WTC11 (cell line): Measurements from ENCODE around the gene REN. TPM values are rescaled to one million over a fixed set of nuclear protein-coding genes. Genes with fewer than 3 reads are reported as not detected.
A peak's percentile ranks its signal among the peaks of the same experiment; 100 is the strongest.

Source experiments
- ATAC-seq: fragments of 200-7000 bp; cut with Tn5 transposase; 2 replicates; pipeline ENCODE4 v1.10.0; 2021; ENCODE audit warnings: mild to moderate bottlenecking, moderate library complexity
- CTCF ChIA-PET: fragments of 300-600 bp; sonication (Branson Sonifier 250); formaldehyde crosslinking; loops from one replicate; lab custom pipeline; 2021; ENCODE audit warnings: antibody characterized with exemption; lab: Charles Lee
- POLR2A ChIA-PET: fragments of 350-600 bp; sonication (Branson Sonifier 250); formaldehyde crosslinking; loops from one replicate; lab custom pipeline; 2021; ENCODE audit warnings: antibody characterized with exemption; lab: Charles Lee
- DNase-seq: peaks from one replicate; pipeline ENCODE4 v3.0.0; 2021; ENCODE audit warnings: low spot score
- H3K27ac Mint-ChIP-seq: 2 replicates; pipeline ENCODE4 v1.8.0; 2021; ENCODE audit warnings: mixed read lengths
- H3K27me3 Mint-ChIP-seq: 2 replicates; pipeline ENCODE4 v1.8.0; 2021; ENCODE audit warnings: low read depth, mild to moderate bottlenecking, moderate library complexity, mixed read lengths
- H3K36me3 Mint-ChIP-seq: 2 replicates; pipeline ENCODE4 v1.8.0; 2021; ENCODE audit warnings: mixed read lengths
- H3K4me1 Mint-ChIP-seq: 2 replicates; pipeline ENCODE4 v1.8.0; 2022; ENCODE audit warnings: mixed read lengths
- H3K4me3 Mint-ChIP-seq: 2 replicates; pipeline ENCODE4 v1.8.0; 2021; ENCODE audit warnings: mild to moderate bottlenecking, moderate library complexity, mixed read lengths
- H3K9me3 Mint-ChIP-seq: 2 replicates; pipeline ENCODE4 v1.8.0; 2021; ENCODE audit warnings: mixed read lengths
- CREM ChIP-seq: sonication (generic); formaldehyde crosslinking; IDR thresholded peaks from 2 replicates; pipeline ENCODE4 v1.8.1; 2022; ENCODE audit warnings: mild to moderate bottlenecking, missing genetic modification reagents, moderate library complexity
- ELF4 ChIP-seq: sonication (generic); formaldehyde crosslinking; IDR thresholded peaks from 2 replicates; pipeline ENCODE4 v1.8.1; 2022; ENCODE audit warnings: low read depth, mild to moderate bottlenecking, moderate library complexity, missing genetic modification reagents
- ETV6 ChIP-seq: sonication (generic); formaldehyde crosslinking; IDR thresholded peaks from 2 replicates; pipeline ENCODE4 v1.8.1; 2022; ENCODE audit warnings: mild to moderate bottlenecking, missing genetic modification reagents
- GABPB1 ChIP-seq: sonication (generic); formaldehyde crosslinking; IDR thresholded peaks from 2 replicates; pipeline ENCODE4 v1.8.1; 2023; ENCODE audit warnings: mild to moderate bottlenecking, missing genetic modification reagents
- HMGA2 ChIP-seq: fragments of 250-450 bp; sonication (Bioruptor Pico); IDR thresholded peaks from 2 replicates; pipeline ENCODE4 v1.4.0; 2021; ENCODE audit warnings: mild to moderate bottlenecking, moderate library complexity
- KAT7 ChIP-seq: sonication (generic); formaldehyde crosslinking; IDR thresholded peaks from 2 replicates; pipeline ENCODE4 v1.8.1; 2023; ENCODE audit warnings: missing genetic modification reagents, mild to moderate bottlenecking, borderline replicate concordance
- NFYB ChIP-seq: sonication (generic); formaldehyde crosslinking; conservative IDR thresholded peaks from 2 replicates; pipeline ENCODE4 v1.8.0; 2022; ENCODE audit warnings: low read depth, missing genetic modification reagents
- TCF7 ChIP-seq: sonication (generic); formaldehyde crosslinking; IDR thresholded peaks from 2 replicates; pipeline ENCODE4 v1.8.0; 2022; ENCODE audit warnings: mild to moderate bottlenecking, low read depth, missing genetic modification reagents, moderate library complexity
- TEAD4 ChIP-seq: sonication (generic); formaldehyde crosslinking; IDR thresholded peaks from 2 replicates; pipeline ENCODE4 v1.8.0; 2022; ENCODE audit warnings: mild to moderate bottlenecking, missing genetic modification reagents
- ZNF317 ChIP-seq: sonication (generic); formaldehyde crosslinking; IDR thresholded peaks from 2 replicates; pipeline ENCODE4 v1.8.1; 2023; ENCODE audit warnings: low read depth, mild to moderate bottlenecking, moderate library complexity, missing genetic modification reagents, borderline replicate concordance
- ZNF423 ChIP-seq: fragments of 250-450 bp; sonication (Bioruptor Pico); IDR thresholded peaks from 2 replicates; pipeline ENCODE4 v2.1.2; 2022; ENCODE audit warnings: mild to moderate bottlenecking, moderate library complexity
- total RNA-seq: library from RNA; stranded (reverse); gene quantifications from 3 replicates; pipeline ENCODE4 v1.2.3, GENCODE V29; 2021
- TF ChIP-seq, protein P1 (sequence below): sonication (generic); formaldehyde crosslinking; IDR thresholded peaks from 2 replicates; pipeline ENCODE4 v1.8.1; 2023; ENCODE audit warnings: mild to moderate bottlenecking, missing genetic modification reagents, borderline replicate concordance
- TF ChIP-seq, protein P2 (sequence below): fragments of 200-600 bp; IDR thresholded peaks from 2 replicates; pipeline ENCODE4 v1.8.0; 2022; ENCODE audit warnings: antibody characterized with exemption
- TF ChIP-seq, protein P3 (sequence below): sonication (generic); formaldehyde crosslinking; conservative IDR thresholded peaks from 2 replicates; pipeline ENCODE4 v1.8.1; 2022; ENCODE audit warnings: mild to moderate bottlenecking, missing genetic modification reagents
- TF ChIP-seq, protein P4 (sequence below): sonication (generic); formaldehyde crosslinking; IDR thresholded peaks from 2 replicates; pipeline ENCODE4 v1.8.1; 2023; ENCODE audit warnings: mild to moderate bottlenecking, missing genetic modification reagents, moderate library complexity
- TF ChIP-seq, protein P5 (sequence below): sonication (generic); formaldehyde crosslinking; IDR thresholded peaks from 2 replicates; pipeline ENCODE4 v1.8.1; 2022; ENCODE audit warnings: missing genetic modification reagents, borderline replicate concordance
- TF ChIP-seq, protein P6 (sequence below): sonication (generic); formaldehyde crosslinking; IDR thresholded peaks from 2 replicates; pipeline ENCODE4 v1.8.1; 2023; ENCODE audit warnings: mild to moderate bottlenecking, missing genetic modification reagents, moderate library complexity
- TF ChIP-seq, protein P7 (sequence below): fragments of 250-450 bp; sonication (Bioruptor Pico); IDR thresholded peaks from 2 replicates; pipeline ENCODE4 v1.9.0; 2021; ENCODE audit warnings: mild to moderate bottlenecking

The REN gene
- total RNA-seq, 1 experiment from 2014 or later: not detected

DNA sequence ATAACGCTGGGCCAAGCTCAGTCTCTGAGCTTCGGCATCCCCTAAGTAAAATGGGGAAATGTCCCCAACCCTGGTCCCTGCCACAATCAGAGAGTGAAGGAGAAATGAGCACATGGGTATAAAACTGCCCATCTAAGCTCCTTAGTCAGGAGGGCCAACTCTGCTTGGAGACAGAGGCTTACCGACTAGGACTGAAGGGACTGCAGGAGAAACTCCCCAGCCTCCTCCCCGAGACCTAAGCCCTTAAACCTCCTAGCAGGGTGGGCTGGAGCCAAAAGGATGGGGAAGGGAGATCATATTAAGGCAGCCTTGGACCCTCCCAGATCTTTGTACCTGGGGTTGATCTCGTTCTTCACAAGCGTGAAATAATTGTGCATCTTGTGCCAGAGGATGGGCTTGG lies 19.8 kb downstream of the REN start:
- ChIA-PET POLR2A (interaction anchor here (0.5 kb wide), 1 partner anchor 322 kb away, joined by 3 read pairs; no protein-coding TSS in a partner anchor), CTCF (interaction anchor here (1.1 kb wide), 1 partner anchor 17 kb away, joined by 3 read pairs; no protein-coding TSS in a partner anchor)
- DNase-seq (no peak), ATAC-seq (no peak)
- no peak overlapping the region for H3K4me3 Mint-ChIP-seq
- no peak for TF ChIP-seq TCF7 (CRISPR knock-in tag)
- no peak for TF ChIP-seq ELF4
- no peak for TF ChIP-seq KAT7 (CRISPR knock-in tag)
- no peak for TF ChIP-seq NFYB (CRISPR knock-in tag)
- H3K9me3 Mint-ChIP-seq: no peaks in the 10 kb centered on the region
- H3K27me3 Mint-ChIP-seq: peaks cover 11% of the 10 kb centered on the region
- H3K36me3 Mint-ChIP-seq: peaks cover 6% of the 10 kb centered on the region; the same call in 1 of the 2 replicates
- peak overlapping the region; percentile 40; the same call in 1 of the 2 replicates for H3K27ac Mint-ChIP-seq
- H3K4me1 Mint-ChIP-seq: peaks cover 48% of the 10 kb centered on the region

DNA sequence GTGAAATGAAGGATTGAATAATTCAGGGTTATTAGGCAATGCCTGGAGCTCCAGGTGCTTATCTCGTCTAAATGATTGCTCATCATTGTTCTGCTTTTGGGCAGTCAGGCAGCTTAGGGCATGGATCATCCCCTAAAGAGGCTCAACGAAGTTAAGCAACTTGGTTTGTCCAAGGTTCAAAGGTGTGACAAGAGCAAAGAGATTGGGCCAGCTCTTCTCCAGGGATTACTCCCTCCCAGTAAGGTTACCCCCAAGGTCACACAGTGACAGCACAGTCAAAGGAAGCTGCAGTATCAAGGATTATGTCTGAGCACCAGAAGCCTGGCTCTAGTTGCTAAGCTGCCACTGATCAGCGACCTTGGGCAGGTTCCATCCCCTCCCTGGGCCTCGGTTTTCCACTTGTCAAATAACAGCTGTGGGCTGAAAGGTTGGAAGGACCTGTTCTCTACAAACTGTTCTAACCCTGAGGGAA lies 21.1 kb downstream of the REN start:
- CTCF ChIA-PET: interaction anchor here (0.6 to 1.6 kb wide), 4 partner anchors 16 to 17 kb away, joined by 3 to 4 read pairs (median 3); no protein-coding TSS in a partner anchor
- POLR2A ChIA-PET: no interaction called here
- Mint-ChIP-seq H3K9me3 (no peaks in the 10 kb centered on the region), H3K27me3 (peaks cover 4% of the 10 kb centered on the region), H3K4me1 (peaks cover 40% of the 10 kb centered on the region), H3K36me3 (peaks cover 6% of the 10 kb centered on the region; the same call in 1 of the 2 replicates), H3K27ac (no peak overlapping the region), H3K4me3 (no peak overlapping the region)
- ATAC-seq: no peak
- TF ChIP-seq HMGA2 (CRISPR knock-in tag) (no peak), CREM (CRISPR knock-in tag) (no peak), GABPB1 (CRISPR knock-in tag) (peak; percentile 39; the same call in 1 of the 2 replicates), ZNF423 (no peak)
- TF ChIP-seq, protein P1, sequence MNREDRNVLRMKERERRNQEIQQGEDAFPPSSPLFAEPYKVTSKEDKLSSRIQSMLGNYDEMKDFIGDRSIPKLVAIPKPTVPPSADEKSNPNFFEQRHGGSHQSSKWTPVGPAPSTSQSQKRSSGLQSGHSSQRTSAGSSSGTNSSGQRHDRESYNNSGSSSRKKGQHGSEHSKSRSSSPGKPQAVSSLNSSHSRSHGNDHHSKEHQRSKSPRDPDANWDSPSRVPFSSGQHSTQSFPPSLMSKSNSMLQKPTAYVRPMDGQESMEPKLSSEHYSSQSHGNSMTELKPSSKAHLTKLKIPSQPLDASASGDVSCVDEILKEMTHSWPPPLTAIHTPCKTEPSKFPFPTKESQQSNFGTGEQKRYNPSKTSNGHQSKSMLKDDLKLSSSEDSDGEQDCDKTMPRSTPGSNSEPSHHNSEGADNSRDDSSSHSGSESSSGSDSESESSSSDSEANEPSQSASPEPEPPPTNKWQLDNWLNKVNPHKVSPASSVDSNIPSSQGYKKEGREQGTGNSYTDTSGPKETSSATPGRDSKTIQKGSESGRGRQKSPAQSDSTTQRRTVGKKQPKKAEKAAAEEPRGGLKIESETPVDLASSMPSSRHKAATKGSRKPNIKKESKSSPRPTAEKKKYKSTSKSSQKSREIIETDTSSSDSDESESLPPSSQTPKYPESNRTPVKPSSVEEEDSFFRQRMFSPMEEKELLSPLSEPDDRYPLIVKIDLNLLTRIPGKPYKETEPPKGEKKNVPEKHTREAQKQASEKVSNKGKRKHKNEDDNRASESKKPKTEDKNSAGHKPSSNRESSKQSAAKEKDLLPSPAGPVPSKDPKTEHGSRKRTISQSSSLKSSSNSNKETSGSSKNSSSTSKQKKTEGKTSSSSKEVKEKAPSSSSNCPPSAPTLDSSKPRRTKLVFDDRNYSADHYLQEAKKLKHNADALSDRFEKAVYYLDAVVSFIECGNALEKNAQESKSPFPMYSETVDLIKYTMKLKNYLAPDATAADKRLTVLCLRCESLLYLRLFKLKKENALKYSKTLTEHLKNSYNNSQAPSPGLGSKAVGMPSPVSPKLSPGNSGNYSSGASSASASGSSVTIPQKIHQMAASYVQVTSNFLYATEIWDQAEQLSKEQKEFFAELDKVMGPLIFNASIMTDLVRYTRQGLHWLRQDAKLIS (CRISPR knock-in tag): no peak
- TF ChIP-seq, protein P2, sequence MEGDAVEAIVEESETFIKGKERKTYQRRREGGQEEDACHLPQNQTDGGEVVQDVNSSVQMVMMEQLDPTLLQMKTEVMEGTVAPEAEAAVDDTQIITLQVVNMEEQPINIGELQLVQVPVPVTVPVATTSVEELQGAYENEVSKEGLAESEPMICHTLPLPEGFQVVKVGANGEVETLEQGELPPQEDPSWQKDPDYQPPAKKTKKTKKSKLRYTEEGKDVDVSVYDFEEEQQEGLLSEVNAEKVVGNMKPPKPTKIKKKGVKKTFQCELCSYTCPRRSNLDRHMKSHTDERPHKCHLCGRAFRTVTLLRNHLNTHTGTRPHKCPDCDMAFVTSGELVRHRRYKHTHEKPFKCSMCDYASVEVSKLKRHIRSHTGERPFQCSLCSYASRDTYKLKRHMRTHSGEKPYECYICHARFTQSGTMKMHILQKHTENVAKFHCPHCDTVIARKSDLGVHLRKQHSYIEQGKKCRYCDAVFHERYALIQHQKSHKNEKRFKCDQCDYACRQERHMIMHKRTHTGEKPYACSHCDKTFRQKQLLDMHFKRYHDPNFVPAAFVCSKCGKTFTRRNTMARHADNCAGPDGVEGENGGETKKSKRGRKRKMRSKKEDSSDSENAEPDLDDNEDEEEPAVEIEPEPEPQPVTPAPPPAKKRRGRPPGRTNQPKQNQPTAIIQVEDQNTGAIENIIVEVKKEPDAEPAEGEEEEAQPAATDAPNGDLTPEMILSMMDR: no peak
- DNase-seq: no peak

DNA sequence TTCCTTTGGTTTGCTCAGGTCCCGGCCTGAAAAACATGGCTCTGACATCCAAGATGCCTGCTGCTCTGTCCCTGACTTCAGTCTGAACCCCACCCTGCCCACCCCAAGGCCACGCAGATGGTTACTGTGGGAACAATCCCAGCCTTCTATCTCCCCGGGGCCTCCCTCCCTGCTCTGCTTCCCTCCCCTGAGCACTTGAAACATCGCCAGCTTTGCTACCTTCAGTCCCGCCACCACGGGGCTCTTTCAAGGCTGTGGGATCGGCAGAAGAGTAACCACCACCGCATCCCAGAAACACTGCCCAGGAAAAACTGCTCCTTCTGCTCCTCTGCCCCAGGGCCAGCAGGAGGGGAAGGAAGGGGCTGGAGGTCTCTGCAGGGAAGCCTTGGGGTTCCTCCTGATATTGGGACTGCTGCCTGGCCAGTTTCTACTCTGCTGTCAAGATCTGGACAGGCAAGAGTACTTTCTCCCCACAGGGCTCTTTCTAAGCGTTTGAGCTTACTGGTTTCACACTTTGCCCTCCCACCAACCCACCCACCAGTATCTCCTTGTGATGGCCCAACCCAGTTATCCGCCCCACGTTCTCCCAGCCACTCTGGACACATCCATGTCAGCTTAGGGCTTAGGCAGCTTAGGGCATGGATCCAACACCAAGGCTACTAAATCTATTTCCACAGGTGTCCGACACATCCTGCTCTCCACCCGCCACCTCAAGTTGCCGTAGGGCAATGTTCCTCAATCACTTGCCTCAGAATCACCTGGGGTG lies 22.7 kb downstream of the REN start:
- DNase-seq (no peak), ATAC-seq (no peak)
- TF ChIP-seq, protein P3, sequence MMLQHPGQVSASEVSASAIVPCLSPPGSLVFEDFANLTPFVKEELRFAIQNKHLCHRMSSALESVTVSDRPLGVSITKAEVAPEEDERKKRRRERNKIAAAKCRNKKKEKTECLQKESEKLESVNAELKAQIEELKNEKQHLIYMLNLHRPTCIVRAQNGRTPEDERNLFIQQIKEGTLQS (CRISPR knock-in tag): no peak
- TF ChIP-seq ETV6 (no peak), TEAD4 (CRISPR knock-in tag) (no peak), ZNF317 (CRISPR knock-in tag) (no peak)
- TF ChIP-seq, protein P4, sequence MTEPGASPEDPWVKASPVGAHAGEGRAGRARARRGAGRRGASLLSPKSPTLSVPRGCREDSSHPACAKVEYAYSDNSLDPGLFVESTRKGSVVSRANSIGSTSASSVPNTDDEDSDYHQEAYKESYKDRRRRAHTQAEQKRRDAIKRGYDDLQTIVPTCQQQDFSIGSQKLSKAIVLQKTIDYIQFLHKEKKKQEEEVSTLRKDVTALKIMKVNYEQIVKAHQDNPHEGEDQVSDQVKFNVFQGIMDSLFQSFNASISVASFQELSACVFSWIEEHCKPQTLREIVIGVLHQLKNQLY (CRISPR knock-in tag): no peak
- TF ChIP-seq, protein P5, sequence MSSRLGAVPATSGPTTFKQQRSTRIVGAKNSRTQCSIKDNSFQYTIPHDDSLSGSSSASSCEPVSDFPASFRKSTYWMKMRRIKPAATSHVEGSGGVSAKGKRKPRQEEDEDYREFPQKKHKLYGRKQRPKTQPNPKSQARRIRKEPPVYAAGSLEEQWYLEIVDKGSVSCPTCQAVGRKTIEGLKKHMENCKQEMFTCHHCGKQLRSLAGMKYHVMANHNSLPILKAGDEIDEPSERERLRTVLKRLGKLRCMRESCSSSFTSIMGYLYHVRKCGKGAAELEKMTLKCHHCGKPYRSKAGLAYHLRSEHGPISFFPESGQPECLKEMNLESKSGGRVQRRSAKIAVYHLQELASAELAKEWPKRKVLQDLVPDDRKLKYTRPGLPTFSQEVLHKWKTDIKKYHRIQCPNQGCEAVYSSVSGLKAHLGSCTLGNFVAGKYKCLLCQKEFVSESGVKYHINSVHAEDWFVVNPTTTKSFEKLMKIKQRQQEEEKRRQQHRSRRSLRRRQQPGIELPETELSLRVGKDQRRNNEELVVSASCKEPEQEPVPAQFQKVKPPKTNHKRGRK (CRISPR knock-in tag): no peak
- TF ChIP-seq, protein P6, sequence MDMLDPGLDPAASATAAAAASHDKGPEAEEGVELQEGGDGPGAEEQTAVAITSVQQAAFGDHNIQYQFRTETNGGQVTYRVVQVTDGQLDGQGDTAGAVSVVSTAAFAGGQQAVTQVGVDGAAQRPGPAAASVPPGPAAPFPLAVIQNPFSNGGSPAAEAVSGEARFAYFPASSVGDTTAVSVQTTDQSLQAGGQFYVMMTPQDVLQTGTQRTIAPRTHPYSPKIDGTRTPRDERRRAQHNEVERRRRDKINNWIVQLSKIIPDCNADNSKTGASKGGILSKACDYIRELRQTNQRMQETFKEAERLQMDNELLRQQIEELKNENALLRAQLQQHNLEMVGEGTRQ (CRISPR knock-in tag): no peak
- TF ChIP-seq, protein P7, sequence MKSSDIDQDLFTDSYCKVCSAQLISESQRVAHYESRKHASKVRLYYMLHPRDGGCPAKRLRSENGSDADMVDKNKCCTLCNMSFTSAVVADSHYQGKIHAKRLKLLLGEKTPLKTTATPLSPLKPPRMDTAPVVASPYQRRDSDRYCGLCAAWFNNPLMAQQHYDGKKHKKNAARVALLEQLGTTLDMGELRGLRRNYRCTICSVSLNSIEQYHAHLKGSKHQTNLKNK (CRISPR knock-in tag): no peak
- H3K4me1 Mint-ChIP-seq: peaks cover 26% of the 10 kb centered on the region
- H3K4me3 Mint-ChIP-seq: no peak overlapping the region
- peaks cover 8% of the 10 kb centered on the region; the same call in 1 of the 2 replicates for H3K36me3 Mint-ChIP-seq
- H3K9me3 Mint-ChIP-seq: no peaks in the 10 kb centered on the region
- ChIA-PET CTCF (interaction anchor here (0.6 to 1.6 kb wide), 8 partner anchors 13 to 285 kb away, joined by 3 to 5 read pairs (median 4); no protein-coding TSS in a partner anchor), POLR2A (interaction anchor here (0.7 kb wide), 1 partner anchor 47 kb away, joined by 7 read pairs; no protein-coding TSS in a partner anchor)
- H3K27ac Mint-ChIP-seq: no peak overlapping the region
- H3K27me3 Mint-ChIP-seq: peaks cover 5% of the 10 kb centered on the region
